GM13976 (cell line): ENCODE results near the gene IFT43.

ENCODE experiments used
- DNase-seq: peaks from one replicate; pipeline ENCODE4 v3.0.0; 2012; ENCODE audit warnings: low spot score
- CTCF ChIP-seq: IDR thresholded peaks from 2 replicates; pipeline ENCODE4 v1.5.1; 2012; ENCODE audit warnings: borderline replicate concordance, mild to moderate bottlenecking; ENCODE audit not compliant: insufficient read depth; ENCODE audit errors: extremely low read depth, missing control alignments, control extremely low read depth
- in situ Hi-C: fragments of 300-500 bp; cut with MboI; formaldehyde crosslinking; loops from one replicate; pipeline ENCODE4 v1.12.0; 2022; ENCODE audit warnings: low sequenced_read_pairs, mixed read lengths, inconsistent platforms; ENCODE audit not compliant: unreplicated experiment

The IFT43 gene

DNA sequence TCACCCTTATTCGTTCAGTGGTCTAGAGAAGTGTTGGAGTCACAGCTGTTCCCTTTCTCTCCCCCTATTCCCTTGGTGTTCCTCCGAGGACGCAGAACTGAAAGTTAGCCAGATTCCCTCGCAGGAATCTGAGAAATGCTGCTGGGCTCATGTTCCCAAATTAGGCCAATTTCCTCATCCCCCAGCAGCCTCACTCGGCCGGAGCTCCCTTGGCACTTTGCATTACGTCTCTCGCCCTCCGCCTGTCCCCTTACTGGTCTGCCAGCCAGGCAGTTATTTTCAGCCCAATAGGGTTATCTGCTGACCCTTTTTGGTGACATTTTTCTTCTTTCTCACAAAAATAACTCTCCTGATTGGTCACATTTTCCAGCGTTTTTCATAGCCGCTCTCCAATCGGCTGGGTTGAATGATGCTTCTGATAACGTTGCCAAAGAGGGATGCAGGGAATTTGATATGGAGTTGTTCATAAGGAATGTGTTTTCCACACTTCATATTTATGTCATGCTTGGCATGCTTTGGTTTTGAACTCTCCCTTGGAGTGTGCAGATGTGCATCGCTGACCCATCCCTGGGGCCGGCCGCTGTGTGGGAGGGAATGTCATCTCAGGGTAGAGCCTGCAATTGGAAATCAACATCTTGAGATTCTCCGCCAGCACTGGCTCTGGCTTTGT, 9.9 kb downstream of the IFT43 start:
- in situ Hi-C loops = no loop called here
- TF ChIP-seq CTCF = no peak
- DNase-seq = no peak

- in situ Hi-C loops = no loop called here
- TF ChIP-seq CTCF = no peak
- DNase-seq = no peak
Measured at GRCh38 chr14:75996488-75996887, 10.9 kb downstream of the IFT43 start.

- TF ChIP-seq CTCF = no peak
- in situ Hi-C loops = no loop called here
- DNase-seq = no peak
Measured at GRCh38 chr14:75999511-76000190, 14.1 kb downstream of the IFT43 start.

GRCh38 chr14:76002383-76002782, 16.8 kb downstream of the IFT43 start:
- no peak for TF ChIP-seq CTCF
- no peak for DNase-seq
- in situ Hi-C loops = no loop called here

- no peak for DNase-seq
- TF ChIP-seq CTCF = no peak
- in situ Hi-C loops = no loop called here
Measured at GRCh38 chr14:76006253-76006652, 20.7 kb downstream of the IFT43 start.

DNA sequence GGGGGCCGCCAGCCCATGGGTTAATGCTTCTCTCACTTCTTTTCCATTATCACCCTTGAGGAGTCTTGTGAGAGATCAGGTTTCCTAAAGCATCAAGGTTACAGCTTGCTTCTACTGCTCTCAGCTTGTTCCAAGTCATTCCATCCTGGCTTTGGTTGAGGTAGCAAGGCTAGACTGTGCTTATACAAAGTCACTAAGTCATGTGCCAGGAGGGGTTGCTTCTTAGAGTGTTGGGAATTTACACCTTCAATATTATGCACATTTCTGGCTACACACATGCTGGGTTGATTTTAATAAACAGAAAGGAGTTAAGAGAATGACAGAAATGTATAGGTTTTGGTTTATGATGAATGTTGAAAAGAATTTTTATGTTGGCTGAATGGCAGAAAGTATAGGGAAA, 21.8 kb downstream of the IFT43 start:
- no peak for DNase-seq
- in situ Hi-C loops = no loop called here
- no peak for TF ChIP-seq CTCF
